Uterus (tissue), 4 donors: ENCODE measurements around the gene PHC2. TPM values are rescaled to one million over a fixed set of nuclear protein-coding genes. Genes with fewer than 3 reads are reported as not detected.

Source experiments
- DNase-seq, 2 donors: peaks; one replicate each; pipeline ENCODE4 v3.0.0-alpha.2; 2019 to 2020
- H3K27ac ChIP-seq, 2 donors: fragments of 200-600 bp; sonication (generic); 1 replicate in 1 of 2; 2 replicates in 1 of 2; pipeline ENCODE4 v1.5.1; 2016 to 2018
- H3K27me3 ChIP-seq, 2 donors: fragments of 200-600 bp; sonication (generic); one replicate each; pipeline ENCODE4 v1.5.1; 2018 to 2019; ENCODE audit warnings: control low read depth in 1 of 2
- H3K36me3 ChIP-seq, 2 donors: fragments of 200-600 bp; sonication (generic); one replicate each; pipeline ENCODE4 v1.5.1; 2019; ENCODE audit warnings: control low read depth in 1 of 2
- H3K4me1 ChIP-seq, 2 donors: fragments of 200-600 bp; sonication (generic); one replicate each; pipeline ENCODE4 v1.5.1; 2018 to 2019; ENCODE audit warnings: control low read depth in 1 of 2
- H3K4me3 ChIP-seq, 2 donors: fragments of 200-600 bp; sonication (generic); 1 replicate in 1 of 2; 2 replicates in 1 of 2; pipeline ENCODE4 v1.5.1; 2018 to 2019; ENCODE audit warnings: mild to moderate bottlenecking in 1 of 2
- H3K9me3 ChIP-seq, 2 donors: fragments of 200-600 bp; sonication (generic); one replicate each; pipeline ENCODE4 v1.5.1; 2019; ENCODE audit warnings: control low read depth in 1 of 2
- CTCF ChIP-seq, 4 experiments: fragments of 200-600 bp in 2 of 4; fragments of 450-650 bp in 2 of 4; sonication (generic) in 2 of 4; IDR thresholded peaks; one replicate each; pipeline ENCODE4 v1.5.1; 2016 to 2019; ENCODE audit warnings: antibody characterized with exemption in 4 of 4, mild to moderate bottlenecking in 2 of 4, moderate library complexity in 1 of 4
- POLR2A ChIP-seq, 2 donors: fragments of 450-650 bp; IDR thresholded peaks; one replicate each; pipeline ENCODE4 v1.6.1; 2016; ENCODE audit warnings: antibody characterized with exemption in 2 of 2, mild to moderate bottlenecking in 1 of 2, moderate library complexity in 1 of 2
- intact Hi-C: fragments of 100-400 bp; cut with DNase I; formaldehyde crosslinking; loops from one replicate; pipeline ENCODE4 v1.15.1; 2023; ENCODE audit warnings: low total_unique reads
- total RNA-seq, 4 donors: library from RNA; depleted of rRNA in 3 of 4; stranded (reverse); fragments of >200 nt in 3 of 4; gene quantifications; one replicate each; pipeline versions ENCODE4 v1.1.0 to v1.2.4, GENCODE V29; 2014 to 2023
- donor health status: DM: yes; HTN: yes; CAD: no.

PHC2 gene
- total RNA-seq, 4 donors from 2014 or later: 51.5 to 203 (median 102) TPM

- no peak overlapping the region for H3K27ac ChIP-seq
- no peaks in the 10 kb centered on the region for H3K36me3 ChIP-seq
- TF ChIP-seq POLR2A (IDR thresholded peaks at IDR 0.05) (no peak), CTCF (IDR thresholded peaks at IDR 0.05) (no peak)
- DNase-seq: no peak
- no peaks in the 10 kb centered on the region for H3K9me3 ChIP-seq
- H3K4me1 ChIP-seq: no peaks in the 10 kb centered on the region
- H3K4me3 ChIP-seq: no peak overlapping the region
- intact Hi-C loops: no loop called here
- H3K27me3 ChIP-seq: no peaks in the 10 kb centered on the region
Observed at GRCh38 chr1:33377013-33377412, 53.9 kb downstream of the PHC2 start.

- H3K27ac ChIP-seq: no peak overlapping the region
- DNase-seq: no peak
Observed at GRCh38 chr1:33375316-33375715, 55.6 kb downstream of the PHC2 start.

GRCh38 chr1:33374336-33375105 lies 56.4 kb downstream of the PHC2 start:
- Histone ChIP-seq H3K4me3 (no peak overlapping the region), H3K4me1 (no peaks in the 10 kb centered on the region), H3K27ac (peak overlapping the region; percentile 10 to 38), H3K9me3 (no peaks in the 10 kb centered on the region), H3K36me3 (no peaks in the 10 kb centered on the region), H3K27me3 (no peaks in the 10 kb centered on the region)
- TF ChIP-seq POLR2A (IDR thresholded peaks at IDR 0.05) (no peak), CTCF (IDR thresholded peaks at IDR 0.05) (no peak)
- intact Hi-C loops: no loop called here
- no peak for DNase-seq

More at GRCh38 chr1:33375316-33375715, 55.6 kb downstream of the PHC2 start:
- Histone ChIP-seq H3K4me3 (no peak overlapping the region), H3K4me1 (no peaks in the 10 kb centered on the region), H3K27me3 (no peaks in the 10 kb centered on the region), H3K9me3 (no peaks in the 10 kb centered on the region), H3K36me3 (no peaks in the 10 kb centered on the region)
- TF ChIP-seq POLR2A (IDR thresholded peaks at IDR 0.05): no peak
- no peak for TF ChIP-seq CTCF (IDR thresholded peaks at IDR 0.05)
- intact Hi-C loops: no loop called here

- no peak for TF ChIP-seq CTCF (IDR thresholded peaks at IDR 0.05)
- H3K36me3 ChIP-seq: no peaks in the 10 kb centered on the region
- no peaks in the 10 kb centered on the region for H3K4me1 ChIP-seq
- no peak for DNase-seq
- H3K4me3 ChIP-seq: no peak overlapping the region
- no peaks in the 10 kb centered on the region for H3K27me3 ChIP-seq
- intact Hi-C loops: no loop called here
- H3K9me3 ChIP-seq: no peaks in the 10 kb centered on the region
- no peak overlapping the region for H3K27ac ChIP-seq
Observed at GRCh38 chr1:33373606-33374005, 57.3 kb downstream of the PHC2 start.

- no peak overlapping the region for H3K27ac ChIP-seq
Observed at GRCh38 chr1:33372677-33373076, 58.2 kb downstream of the PHC2 start.

More at GRCh38 chr1:33372677-33373076, 58.2 kb downstream of the PHC2 start:
- no peaks in the 10 kb centered on the region for H3K9me3 ChIP-seq
- no peaks in the 10 kb centered on the region for H3K36me3 ChIP-seq
- no peak for TF ChIP-seq CTCF (IDR thresholded peaks at IDR 0.05)
- TF ChIP-seq POLR2A (IDR thresholded peaks at IDR 0.05): no peak
- H3K4me3 ChIP-seq: no peak overlapping the region
- no peak for DNase-seq
- H3K27me3 ChIP-seq: no peaks in the 10 kb centered on the region
- intact Hi-C loops: no loop called here
- no peaks in the 10 kb centered on the region for H3K4me1 ChIP-seq
